GM21723 (cell line): ENCODE measurements around the gene ZNF311.
"Not testable (repeated sequence)": the region's sequence is repeated elsewhere in the genome, so short reads cannot be mapped to it uniquely, and the experiment has no call there.

Experiments used
- ATAC-seq: cut with Tn5 transposase; IDR thresholded peaks from one replicate; pipeline ENCODE4 v1.9.1; 2021; ENCODE audit warnings: mild to moderate bottlenecking, moderate library complexity; ENCODE audit not compliant: unreplicated experiment

The ZNF311 gene

DNA sequence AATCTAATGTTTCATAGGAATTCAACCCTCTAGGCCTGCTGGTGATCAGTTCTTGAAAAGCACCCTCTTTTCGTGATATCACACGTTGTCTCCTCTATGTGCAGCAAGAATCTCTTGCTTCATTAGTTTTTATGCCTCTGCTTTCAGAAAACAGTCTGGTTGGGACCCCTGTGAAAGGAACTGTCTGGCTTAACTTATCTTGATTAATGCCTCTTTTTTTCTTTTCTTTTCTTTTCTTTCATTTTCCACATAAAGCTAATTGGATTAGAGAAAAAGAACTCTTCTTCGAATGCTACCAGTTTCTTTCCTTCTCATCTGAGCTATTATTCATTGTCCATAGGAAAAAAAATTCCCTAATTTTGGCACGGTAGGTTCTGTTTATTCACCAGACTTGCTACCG is 21.3 kb downstream of the ZNF311 start:
- ATAC-seq = no peak

DNA sequence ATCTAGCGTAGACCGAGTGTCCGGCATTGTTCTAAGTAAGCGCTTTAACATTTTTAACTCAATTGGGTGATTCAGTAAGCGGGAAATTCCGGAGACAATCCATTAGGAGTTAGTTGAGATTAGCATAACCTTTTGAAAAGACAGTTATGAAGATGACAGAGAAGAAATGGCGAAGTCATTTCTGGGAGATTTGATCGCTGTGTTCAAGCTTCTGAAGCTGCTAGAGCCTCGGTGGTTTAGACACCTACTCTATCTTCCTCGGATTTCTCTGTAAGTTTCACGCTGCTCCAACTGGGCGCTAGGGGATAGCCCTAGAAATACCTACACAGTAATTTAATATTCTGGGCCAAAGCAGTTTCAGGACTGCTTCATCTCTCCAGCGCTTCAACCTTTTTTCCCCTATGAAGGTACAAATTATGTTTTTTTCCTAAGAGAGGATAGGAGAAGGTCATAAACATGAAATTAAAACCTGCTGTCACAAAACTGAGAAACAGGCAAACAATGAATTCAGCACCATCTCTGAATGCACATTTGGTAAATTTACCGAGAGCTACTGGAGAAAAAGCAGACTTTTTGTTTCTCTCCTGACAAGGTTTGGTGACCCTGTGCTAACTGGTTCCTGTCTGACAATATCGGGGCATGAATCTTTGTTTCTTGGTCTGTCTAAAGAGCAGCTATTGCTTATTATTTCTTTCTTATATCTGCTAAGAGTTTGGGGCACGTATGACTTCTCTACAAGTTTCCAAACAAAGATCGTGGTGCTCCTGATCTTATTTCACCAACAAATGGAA is 22.4 kb downstream of the ZNF311 start:
- ATAC-seq = peak; percentile 23

DNA sequence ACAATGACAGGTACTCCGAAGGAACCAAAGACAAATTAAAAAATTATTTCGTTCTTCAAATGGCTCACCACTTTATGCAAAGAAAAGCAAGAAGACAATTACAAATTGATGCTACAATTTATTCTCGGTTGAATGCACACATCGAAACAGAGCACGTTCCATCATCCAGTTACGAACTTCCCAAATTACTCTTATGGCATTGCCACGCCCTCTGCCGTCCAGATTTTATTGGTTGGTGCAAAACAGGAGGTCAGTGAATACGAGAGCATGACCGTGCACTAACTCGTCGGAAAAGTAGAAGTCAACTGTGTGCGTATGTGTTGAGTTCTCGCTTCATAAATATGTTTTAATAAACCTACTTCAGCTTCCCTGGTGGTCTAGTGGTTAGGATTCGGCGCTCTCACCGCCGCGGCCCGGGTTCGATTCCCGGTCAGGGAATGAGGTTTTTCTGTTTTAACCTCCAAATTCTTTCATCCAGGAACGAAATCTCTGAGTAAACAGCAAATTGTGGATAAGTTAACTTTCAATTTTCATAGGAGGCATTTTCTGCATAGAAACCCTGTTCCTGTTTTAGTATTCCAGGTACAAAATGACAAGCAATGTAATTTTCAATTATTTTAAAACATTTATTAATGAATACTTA is 23.2 kb downstream of the ZNF311 start:
- peak; percentile 57 for ATAC-seq

DNA sequence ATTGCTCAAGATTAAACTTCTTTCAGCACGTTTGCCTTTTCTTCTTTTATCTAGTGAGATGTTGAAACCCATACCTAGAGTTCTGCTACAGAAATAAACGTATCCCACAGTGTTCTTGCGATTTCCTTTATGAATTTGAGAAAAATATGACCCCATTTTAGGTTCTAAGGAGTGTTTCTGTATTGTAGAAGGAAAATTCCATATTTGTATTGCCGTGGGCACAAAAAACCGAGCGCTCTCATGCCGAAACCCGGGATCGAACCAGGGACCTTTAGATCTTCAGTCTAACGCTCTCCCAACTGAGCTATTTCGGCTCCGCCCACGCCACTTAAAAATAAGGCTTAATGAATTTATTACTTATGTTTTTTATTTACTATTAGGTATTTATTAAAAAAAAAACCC is 23.7 kb downstream of the ZNF311 start:
- peak; percentile 40 for ATAC-seq

DNA sequence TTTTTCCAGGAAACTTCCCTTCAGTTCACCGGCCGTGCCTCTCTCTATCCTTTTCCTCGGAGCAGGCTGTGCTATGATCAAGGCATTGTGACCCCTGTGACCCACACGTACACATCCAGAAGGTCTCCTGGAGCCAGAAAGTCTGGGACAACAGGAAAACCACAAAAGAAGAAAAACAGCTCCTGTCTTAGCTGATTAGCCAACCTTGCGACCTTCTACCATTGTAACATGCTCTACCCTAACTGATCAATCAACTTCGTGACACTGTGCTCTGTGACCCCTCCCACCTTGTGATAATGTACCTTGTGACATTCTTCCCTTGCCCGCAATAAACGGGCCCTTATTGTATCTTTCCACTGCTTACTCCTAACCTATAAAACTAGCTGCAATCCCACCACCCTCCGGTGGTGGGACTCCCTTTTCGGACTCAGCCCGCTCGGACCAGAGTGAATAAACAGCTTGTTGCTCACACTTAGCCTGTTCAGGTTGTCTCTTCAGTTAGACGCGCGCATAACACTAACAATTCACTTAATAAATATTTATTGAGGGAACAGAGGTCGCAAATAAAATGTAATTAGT is 24.2 kb downstream of the ZNF311 start:
- ATAC-seq = peak; percentile 35

DNA sequence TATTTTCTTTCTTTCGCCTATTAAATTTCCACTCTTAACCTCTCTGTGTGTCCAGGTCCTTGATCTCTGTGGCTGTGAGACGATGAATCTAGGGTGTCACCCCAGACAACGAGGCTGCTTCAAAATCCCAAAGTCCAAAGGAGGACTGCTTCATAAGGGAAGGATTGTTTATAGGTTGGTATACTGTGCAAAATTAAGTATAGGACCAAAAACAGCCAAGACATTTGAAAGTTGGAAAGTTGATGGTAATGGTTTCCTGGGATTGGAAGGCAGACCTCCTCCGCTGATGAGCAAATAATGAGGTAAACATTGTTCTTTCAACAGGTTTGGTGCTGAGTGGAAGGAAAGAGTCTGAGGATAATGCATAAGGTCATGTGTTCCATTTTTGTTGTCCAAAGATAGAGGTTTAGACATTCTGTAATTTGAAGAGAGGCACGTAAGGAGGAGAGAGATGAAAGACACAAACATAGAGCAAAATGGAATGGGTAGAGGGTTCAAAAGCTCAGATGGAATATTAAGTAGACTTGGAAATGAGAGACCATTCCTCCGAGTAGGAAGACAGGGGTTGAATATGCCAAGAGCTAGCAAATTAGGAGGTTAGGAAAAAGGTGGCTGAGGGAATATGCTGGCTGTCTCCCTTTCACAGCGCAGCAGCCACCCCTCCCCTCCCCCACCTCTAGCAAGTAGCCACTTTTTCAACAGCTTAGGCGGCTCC is 24.8 kb downstream of the ZNF311 start:
- ATAC-seq = no peak

DNA sequence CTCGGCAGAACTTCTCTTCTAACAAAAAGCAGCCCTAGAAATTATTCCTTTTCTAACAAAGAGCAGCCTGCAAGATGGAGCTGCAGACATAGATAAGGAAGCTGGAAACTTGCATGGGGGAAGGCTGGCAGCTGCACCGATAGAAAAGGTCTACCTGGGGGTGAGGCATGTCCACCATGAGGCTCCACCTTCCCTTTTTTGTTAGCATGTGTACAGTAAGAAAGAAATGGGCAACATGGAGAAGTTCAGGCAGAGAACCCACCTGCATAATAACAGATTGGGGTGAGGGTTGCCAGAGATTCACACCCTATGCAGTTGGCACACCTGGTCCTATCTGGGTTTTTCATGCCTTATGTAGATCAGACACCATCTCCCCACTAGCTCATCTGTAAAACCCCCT is 25.4 kb downstream of the ZNF311 start:
- ATAC-seq = no peak

DNA sequence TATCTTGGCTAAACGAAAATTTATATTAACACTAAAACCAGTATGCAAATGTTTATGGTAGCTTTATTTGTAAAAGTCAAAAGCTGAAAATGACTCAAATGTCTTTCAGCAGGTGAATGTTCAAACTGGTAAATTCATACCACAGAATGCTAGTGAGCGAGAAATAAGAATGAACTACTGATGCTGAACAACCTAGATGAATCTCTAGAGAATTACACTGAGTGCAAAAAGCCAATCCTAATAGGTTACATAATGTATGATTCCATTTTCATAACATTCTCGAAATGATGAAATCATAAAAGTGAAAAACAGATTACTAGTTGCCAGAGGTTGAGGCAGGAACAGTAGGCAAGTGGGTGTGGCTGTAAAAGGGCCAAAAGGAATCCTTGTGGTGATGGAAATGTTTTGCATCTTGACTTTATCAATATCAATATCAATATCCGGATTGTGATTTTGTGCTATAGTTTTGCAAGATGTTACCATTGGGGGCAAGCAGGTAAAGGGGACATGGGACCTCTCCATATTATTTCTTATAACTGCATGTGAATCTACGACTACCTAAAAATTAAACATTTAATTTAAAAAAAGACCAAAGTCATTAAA is 26.1 kb downstream of the ZNF311 start:
- no peak for ATAC-seq

DNA sequence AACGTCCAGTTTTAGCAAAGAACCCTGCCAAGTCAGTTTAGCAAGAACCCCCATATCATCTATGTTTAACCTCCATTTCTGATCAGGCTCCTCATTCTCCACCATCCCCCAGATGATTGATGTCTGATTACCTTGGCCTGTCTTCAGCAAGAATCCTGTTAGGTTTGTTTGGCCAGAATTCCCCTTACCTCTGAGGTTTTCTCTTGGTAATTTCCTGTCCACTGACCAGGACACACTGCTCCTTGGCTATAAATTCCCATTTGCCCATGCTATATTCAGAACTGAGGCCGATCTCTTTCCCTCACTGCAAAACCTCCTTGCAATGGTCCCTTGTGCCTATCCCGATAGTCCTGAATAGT is 27.0 kb downstream of the ZNF311 start:
- no peak for ATAC-seq

DNA sequence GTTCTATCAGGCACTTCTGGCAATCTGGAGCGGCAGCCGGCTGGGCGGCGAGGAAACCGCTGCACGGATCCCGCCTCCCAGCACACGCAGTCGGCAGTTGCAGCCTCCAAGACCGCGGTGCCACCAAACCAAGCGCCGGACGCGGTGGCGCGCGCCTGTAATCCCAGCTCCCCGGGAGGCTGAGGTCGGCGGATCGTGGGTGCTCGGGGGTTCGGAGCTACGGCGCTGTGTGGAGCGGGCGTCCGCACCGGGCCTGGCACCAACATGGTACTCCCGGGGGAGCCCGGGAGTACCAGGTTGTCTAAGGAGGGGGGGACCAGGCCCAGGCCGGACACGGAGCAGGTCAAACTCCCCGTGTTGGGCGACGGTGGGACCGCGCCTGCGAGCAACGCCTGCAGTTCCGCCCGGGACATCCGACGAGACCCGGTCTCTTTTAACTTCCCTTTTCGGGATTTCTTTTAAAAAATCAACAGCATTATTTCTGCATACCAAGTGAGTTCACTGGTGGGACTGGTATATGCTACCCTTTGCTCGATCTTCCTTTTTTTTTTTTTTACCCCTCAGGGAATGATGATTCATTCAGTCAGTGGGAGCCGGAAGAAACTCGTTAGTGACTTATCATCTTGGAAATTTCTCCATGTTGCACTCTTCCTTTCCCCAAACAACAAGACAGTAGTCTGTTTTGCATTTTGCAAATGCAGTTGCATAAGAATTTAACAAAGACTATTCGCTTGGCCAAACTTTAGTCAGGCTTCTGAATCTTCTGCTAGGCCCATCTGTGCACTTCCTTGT is 27.6 kb downstream of the ZNF311 start:
- no peak for ATAC-seq

DNA sequence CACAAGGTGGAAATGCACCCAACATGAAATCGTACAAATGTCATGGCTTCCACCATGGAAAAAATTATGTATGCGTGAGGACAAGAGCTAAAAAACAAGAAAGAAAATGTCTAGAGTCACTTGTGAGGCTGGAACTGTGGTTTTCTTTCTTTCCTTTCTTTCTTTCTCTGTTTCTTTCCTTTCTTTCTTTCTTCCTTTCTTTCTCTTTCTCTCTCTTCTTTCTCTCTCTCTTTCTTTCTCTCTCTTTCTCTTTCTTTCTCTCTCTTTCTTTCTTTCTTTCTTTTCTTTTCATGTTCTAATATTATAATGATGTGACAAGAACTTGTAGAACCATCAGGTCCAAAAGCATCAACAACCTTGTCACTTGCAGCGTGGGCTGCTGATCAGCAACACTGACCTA is 28.4 kb downstream of the ZNF311 start:
- ATAC-seq = no peak

DNA sequence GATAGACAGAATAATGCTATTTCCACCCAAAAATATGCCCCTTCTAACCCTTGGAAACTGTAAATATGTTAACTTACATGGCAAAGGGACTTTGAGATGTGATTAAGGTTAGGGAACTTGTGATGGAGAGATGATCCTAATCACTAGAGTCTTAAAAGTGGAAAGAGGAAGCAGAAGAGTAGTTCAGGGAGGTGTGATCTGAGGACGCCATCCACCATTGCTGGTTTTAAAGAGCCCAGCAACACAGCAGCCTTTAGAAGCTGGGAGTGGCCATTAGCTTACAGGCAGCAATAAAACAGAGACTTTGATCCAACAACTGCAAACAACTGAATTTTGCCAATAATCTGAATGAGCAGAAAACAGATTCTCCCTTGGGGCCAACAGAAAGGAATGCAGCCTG is 30.6 kb downstream of the ZNF311 start:
- no peak for ATAC-seq

DNA sequence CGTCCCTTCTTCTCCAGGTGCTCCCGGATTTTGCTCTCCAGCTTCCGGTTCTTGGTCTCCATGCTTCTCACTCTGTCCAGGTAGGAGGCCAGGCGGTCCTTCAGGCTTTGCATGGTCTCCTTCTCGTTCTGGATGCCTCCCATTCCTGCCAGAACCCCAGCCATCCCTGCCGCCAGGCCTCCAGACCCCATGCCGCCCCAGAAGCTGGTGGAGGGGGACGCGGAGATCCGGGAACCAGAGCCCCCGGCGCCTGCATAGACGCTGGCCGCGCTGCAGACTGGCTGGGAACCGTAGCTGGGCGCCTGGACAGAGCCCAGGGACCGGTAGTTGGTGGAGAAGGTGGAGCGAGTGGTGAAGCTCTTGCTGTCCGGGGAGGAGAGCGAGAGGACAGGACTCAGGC is 35.1 kb downstream of the ZNF311 start:
- ATAC-seq = not testable (repeated sequence)

DNA sequence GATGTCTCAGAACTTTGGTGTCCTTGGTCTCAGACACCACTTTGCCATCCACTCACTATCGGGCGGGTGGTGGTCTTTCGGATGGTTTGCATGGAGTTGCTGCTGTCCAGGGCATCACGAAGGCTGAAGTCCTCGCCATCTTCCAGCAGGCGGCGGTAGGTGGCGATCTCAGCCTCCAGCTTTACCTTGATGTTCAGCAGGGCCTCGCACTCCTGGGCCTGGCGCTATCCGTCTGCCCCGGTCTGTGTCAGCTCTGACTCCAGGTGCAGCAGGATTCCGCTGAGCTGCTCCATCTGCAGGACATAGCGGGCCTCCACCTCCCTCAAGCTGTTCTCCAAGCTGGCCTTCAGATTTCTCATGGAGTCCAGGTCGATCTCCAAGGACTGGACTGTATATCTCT is 36.0 kb downstream of the ZNF311 start:
- ATAC-seq = no peak

DNA sequence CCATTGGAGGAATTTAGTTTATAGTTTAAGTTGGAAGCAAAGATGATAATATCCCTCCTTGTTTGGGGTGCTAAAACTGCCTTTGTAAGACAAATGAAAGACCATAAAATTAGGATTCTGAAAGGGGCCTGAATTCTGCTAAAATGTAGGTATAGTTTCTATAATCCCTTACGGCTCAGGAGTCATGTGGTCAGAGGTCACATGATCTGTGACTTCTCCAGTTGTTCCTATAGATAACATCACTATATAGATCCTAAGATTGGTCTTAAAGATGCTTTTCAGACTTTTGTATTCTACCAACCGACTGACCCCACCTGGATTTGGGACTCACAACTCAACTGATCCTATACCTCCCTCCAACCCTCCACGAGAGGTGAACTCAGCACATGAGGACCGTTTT is 36.6 kb downstream of the ZNF311 start:
- no peak for ATAC-seq

DNA sequence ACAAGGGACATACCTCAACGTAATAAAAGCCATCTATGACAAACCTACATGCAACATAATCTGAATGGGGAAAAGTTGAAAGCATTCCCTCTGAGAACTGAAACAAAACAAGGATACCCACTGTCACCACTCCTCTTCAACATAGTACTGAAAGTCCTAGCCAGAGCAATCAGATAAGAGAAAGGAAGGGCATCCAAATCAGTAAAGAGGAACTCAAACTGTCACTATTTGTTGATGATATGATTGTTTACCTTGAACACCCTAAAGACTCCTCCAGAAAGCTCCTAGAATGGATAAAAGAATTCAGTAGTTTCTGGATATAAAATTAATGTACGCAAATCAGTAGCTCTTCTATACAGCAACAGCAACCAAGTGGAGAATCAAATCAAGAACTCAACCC is 39.4 kb downstream of the ZNF311 start:
- no peak for ATAC-seq

DNA sequence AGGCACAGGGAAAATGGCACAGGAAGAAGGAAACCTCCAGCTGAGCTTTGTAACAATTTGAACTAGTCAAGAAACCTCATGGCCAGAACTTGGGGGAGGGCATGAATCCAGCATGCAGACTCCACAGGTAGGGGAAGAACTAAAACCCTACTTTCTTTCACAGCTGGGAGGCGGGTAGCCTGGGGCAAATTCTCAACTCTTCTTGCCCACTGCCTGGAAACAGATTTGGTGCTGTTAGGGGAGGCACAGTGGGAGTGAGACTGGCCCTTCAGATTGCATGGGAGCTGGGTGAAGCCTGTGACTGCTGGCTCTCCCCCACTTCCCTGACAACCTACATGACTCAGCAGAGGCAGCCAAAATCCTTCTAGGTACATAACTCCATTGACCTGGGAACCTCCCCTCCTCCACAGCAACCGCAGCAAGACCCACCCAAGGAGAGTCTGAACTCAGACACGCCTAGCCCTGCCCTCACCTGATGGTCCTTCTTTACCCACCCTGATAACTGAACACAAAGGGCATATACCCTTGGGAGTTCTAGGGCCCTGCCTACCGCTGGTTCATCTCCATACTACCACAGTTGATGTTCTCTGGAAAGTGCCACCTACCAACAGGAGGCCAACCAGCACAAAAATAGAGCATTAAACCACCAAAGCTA is 44.1 kb downstream of the ZNF311 start:
- ATAC-seq = no peak

DNA sequence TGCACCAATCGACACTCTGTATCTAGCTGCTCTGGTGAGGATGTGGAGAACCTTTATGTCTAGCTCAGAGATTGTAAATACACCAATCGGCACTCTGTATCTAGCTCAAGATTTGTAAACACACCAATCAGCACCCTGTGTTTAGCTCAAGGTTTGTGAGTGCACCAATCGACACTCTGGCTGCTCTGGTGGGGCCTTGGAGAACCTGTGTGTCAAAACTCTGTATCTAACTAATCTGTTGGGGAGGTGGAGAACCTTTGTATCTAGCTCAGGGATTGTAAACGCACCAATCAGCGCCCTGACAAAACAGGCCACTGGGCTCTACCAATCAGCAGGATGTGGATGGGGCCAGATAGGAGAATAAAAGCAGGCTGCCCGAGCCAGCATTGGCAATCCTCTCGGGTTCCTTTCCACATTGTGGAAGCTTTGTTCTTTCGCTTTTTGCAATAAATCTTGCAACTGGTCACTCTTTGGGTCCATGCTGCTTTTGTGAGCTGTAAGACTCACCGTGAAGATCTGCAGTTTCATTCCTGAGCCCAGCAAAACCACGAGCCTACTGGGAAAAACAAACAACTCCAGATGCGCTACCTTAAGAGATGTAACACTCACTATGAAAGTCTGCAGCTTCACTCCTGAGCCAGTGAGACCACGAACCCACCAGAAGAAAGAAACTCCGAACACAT is 46.4 kb downstream of the ZNF311 start:
- not testable (repeated sequence) for ATAC-seq

DNA sequence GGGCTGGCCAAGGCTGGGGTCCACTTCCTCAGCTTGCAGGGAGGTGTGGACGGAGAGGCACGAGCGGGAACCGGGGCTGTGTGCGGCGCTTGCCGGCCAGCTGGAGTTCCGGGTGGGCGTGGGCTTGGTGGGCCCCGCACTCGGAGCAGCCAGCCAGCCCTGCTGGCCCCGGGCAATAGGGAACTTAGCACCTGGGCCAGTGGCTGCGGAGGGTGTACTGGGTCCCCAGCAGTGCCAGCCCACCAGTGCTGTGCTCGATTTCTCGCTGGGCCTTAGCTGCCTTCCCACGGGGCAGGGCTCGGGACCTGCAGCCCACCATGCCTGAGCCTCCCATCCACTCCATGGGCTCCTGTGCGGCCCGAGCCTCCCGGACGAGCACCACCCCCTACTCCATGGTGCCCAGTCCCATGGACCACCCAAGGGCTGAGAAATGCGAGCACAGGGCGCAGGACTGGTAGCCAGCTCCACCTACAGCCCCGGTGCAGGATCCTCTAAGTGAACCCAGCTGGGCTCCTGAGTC is 47.3 kb downstream of the ZNF311 start:
- ATAC-seq = not testable (repeated sequence)
